B cell (primary cell): ENCODE measurements around the gene HEXD.

Experiments used
- EZH2 ChIP-seq: IDR thresholded peaks from 2 replicates; pipeline ENCODE4 v1.6.1; 2012; ENCODE audit warnings: borderline replicate concordance, low read depth, mild to moderate bottlenecking, moderate library complexity, low read length; ENCODE audit not compliant: insufficient read depth, poor library complexity, severe bottlenecking
- TF ChIP-seq, protein P1 (sequence below): fragments of 200-600 bp; IDR thresholded peaks from one replicate; pipeline ENCODE4 v1.8.0; 2022; ENCODE audit warnings: antibody characterized with exemption, mild to moderate bottlenecking

DNA sequence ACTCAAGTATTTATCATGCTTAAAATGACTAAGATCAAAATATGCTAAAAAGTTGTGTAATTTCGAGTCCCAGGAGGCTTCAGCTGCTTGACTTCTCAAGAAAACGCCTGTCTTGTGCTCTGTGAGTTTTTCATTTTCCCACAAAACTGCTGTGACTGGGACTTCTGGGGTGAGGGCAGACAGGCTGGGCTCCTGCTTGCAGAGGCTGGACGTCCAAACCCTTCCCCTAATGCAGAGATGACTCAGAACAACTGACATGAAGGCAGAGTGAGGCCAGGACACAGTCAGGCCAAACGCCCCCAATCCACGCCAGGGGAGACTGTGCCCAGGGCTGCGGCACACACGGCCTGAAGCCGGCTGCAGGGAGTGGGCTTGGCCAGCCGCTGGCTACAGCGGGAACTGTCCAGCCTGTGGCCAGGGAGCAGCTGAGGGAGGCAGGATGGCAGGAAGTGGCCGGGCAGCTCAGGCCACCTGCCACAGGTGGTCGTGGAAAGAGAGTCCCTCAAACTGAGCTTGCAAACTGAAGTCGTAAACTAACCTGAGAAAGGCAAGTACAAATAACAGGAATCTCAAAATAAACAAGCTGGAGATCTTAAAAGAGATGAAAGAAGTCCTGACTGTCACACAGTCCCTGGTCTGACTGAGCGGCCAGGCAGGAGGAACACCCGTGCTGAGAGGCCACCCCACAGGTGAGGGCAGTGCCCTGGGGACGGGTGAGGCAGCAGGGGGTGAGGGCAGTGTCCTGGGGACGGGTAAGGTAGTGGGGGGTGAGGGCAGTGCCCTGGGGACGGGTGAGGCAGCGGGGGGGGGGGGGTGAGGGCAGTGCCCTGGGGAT, 21.3 kb upstream of the HEXD start:
- TF ChIP-seq, protein P1, sequence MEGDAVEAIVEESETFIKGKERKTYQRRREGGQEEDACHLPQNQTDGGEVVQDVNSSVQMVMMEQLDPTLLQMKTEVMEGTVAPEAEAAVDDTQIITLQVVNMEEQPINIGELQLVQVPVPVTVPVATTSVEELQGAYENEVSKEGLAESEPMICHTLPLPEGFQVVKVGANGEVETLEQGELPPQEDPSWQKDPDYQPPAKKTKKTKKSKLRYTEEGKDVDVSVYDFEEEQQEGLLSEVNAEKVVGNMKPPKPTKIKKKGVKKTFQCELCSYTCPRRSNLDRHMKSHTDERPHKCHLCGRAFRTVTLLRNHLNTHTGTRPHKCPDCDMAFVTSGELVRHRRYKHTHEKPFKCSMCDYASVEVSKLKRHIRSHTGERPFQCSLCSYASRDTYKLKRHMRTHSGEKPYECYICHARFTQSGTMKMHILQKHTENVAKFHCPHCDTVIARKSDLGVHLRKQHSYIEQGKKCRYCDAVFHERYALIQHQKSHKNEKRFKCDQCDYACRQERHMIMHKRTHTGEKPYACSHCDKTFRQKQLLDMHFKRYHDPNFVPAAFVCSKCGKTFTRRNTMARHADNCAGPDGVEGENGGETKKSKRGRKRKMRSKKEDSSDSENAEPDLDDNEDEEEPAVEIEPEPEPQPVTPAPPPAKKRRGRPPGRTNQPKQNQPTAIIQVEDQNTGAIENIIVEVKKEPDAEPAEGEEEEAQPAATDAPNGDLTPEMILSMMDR, result no peak
- TF ChIP-seq EZH2, result no peak
